Keratinocyte (primary cell): ENCODE measurements around the gene AP3M1.

Experiments
- EZH2 ChIP-seq: IDR thresholded peaks from one replicate; pipeline ENCODE4 v1.6.1; 2012; ENCODE audit warnings: inconsistent platforms, mild to moderate bottlenecking, low read length, moderate library complexity
- TF ChIP-seq, protein P1 (sequence below), 3 experiments: IDR thresholded peaks in 1 of 3; conservative IDR thresholded peaks in 1 of 3; optimal IDR thresholded peaks in 1 of 3; 2 replicates in 2 of 3; 3 replicates in 1 of 3; pipeline versions ENCODE3 to v1.5.1; 2011; ENCODE audit warnings: low read length in 3 of 3, mild to moderate bottlenecking in 3 of 3, moderate library complexity in 2 of 3, control low read depth in 1 of 3, inconsistent platforms in 1 of 3; ENCODE audit not compliant: insufficient read depth in 2 of 3; ENCODE audit errors: extremely low read depth in 1 of 3

DNA sequence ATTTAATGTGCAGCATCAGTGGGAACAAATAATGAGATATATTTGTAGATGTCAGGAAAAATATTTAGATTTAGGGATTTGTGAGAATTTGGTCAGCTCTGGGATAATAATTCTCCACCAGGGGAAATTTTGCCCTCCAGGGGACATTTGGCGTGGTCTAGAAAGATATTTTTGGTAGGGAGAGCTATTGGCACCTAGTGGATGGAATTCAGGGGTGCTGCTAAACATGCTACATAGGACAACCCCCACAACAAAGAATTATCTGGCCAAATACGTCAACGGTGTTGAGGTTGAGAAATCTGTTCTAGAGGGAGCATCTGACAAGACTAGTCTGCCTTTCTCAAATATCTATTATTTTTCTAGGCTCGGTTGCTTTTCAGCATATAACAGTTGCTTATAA is 2.5 kb upstream of the AP3M1 start:
- TF ChIP-seq, protein P1, sequence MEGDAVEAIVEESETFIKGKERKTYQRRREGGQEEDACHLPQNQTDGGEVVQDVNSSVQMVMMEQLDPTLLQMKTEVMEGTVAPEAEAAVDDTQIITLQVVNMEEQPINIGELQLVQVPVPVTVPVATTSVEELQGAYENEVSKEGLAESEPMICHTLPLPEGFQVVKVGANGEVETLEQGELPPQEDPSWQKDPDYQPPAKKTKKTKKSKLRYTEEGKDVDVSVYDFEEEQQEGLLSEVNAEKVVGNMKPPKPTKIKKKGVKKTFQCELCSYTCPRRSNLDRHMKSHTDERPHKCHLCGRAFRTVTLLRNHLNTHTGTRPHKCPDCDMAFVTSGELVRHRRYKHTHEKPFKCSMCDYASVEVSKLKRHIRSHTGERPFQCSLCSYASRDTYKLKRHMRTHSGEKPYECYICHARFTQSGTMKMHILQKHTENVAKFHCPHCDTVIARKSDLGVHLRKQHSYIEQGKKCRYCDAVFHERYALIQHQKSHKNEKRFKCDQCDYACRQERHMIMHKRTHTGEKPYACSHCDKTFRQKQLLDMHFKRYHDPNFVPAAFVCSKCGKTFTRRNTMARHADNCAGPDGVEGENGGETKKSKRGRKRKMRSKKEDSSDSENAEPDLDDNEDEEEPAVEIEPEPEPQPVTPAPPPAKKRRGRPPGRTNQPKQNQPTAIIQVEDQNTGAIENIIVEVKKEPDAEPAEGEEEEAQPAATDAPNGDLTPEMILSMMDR (optimal IDR thresholded peaks at IDR 0.05 in 1 of 3, IDR thresholded peaks at IDR 0.05 in 1 of 3, conservative IDR thresholded peaks at IDR 0.05 in 1 of 3; ENCODE audit: extremely low read depth in 1 of 3, insufficient read depth in 2 of 3, low read length in 3 of 3) = peak; percentile 60 to 83 (median 63)
- no peak for TF ChIP-seq EZH2
